AML-193 (cell line): ENCODE data around the gene REV1.

Experiments
- DNase-seq, 2 experiments: peaks; one replicate each; lab custom pipeline; 2025; lab: John Stamatoyannopoulos, UW

REV1 gene

DNA sequence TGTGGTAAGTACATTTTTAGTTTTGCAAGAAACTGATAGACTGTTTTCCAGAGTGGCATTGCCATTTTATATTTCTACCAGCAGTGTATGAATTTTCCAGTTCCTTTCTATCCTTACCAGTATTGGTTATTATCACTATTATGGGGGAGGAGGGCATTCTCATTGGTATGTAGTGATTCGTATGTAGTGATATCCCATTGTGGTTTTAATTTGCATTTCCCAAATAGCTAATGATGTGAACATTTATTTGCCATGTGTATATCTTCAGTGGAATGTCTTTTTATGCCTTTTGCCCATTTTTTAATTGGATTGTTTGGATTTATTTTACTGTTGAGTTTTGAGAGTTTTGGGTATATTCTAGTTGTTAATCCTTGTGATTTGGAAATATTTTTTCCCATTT, 135.7 kb downstream of the REV1 start:
- DNase-seq, result no peak
